DMS 273 treated with DMSO at 0.1 percent for 48 hours (cell line): ENCODE data around the gene RBM23.
"Not testable (repeated sequence)": the region's sequence is repeated elsewhere in the genome, so short reads cannot be mapped to it uniquely, and the experiment has no call there.

Source experiments
- DNase-seq: peaks from one replicate; lab custom pipeline; 2025; lab: John Stamatoyannopoulos, UW

The RBM23 gene

GRCh38 chr14:22864979-22865378 is 54.0 kb downstream of the RBM23 start:
- no peak for DNase-seq

- no peak for DNase-seq
Measured at GRCh38 chr14:22861651-22862050, 57.3 kb downstream of the RBM23 start.

DNA sequence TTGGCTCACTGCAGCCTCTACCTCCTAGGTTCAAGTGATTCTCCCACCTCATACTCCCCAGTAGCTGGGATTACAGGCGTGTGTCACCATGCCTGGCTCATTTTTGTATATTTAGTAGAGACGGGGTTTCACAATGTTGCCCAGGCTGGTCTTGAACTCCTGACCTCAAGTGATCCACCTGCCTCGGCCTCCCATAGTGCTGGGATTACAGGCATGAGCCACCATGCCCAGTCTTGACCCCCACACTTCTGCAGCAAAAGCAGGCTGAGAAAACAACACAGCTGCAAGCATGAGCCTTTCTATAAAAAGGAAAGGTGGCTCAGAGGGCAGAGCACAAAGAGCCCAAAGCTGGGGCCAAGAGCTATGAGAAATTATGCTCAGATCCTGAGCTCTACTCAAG is 58.6 kb downstream of the RBM23 start:
- DNase-seq: not testable (repeated sequence)

- DNase-seq: no peak
Measured at GRCh38 chr14:22856428-22856827, 62.5 kb downstream of the RBM23 start.

GRCh38 chr14:22854963-22855724 is 63.8 kb downstream of the RBM23 start:
- DNase-seq: no peak

- DNase-seq: not testable (repeated sequence)
Measured at GRCh38 chr14:22854296-22854695, 64.7 kb downstream of the RBM23 start.

DNA sequence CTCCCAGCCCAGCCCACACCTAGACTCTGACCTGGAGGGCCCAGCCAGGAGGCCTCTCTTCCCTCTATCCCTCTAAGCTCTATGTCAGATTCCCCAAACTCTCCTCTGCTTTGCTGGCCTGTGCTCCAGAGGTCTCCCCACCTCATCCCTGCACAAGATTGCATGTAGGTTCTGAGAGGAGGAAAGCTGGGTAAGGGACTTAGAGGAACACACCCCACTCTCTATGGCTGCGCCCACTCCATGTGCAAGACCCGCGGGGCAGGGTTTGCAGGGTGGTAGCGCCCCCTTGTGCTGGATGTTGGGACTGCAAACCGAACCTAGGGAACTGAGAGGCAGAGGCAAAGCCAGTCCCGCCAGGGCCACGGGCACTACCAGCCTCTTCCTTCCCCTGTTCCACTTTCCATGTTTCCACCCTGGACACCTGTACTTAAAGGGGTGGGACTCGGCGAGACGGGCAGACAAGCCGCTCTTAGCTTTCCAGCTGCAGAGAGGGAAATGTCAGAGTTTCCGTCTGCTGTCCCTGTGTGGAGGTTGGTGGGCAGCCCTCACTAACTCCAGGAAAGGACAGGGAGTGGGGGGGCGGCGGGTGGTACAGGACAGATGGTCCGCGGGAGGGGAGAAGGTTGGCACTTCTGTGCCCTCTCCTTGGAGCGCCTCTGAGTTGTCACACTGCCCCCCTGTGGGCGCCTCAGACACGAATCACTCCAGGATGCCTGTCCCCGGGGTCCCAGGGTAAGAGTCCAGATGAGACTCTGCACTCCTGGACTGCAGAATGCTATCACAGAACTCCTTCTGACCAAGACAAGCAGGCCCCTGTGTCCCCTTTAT is 65.8 kb downstream of the RBM23 start:
- peak; percentile 90 for DNase-seq

GRCh38 chr14:22852599-22852939 is 66.4 kb downstream of the RBM23 start:
- DNase-seq: no peak

DNA sequence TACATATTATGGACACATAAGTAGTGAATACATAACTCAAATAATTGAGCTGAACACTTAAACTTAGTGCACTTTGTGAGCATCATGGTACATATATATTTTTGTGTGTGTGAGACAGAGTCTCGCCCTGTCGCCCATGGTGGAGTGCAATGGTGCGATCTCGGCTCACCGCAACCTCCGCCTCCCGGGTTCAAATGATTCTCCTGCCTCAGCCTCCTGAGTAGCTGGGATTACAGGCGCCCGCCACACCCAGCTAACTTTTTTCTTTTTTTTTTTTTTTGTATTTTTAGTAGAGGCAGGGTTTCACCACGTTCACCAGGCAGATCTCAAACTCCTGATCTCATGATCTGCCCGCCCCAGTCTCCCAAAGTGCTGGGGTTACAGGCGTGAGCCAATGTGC is 66.8 kb downstream of the RBM23 start:
- DNase-seq: not testable (repeated sequence)

DNA sequence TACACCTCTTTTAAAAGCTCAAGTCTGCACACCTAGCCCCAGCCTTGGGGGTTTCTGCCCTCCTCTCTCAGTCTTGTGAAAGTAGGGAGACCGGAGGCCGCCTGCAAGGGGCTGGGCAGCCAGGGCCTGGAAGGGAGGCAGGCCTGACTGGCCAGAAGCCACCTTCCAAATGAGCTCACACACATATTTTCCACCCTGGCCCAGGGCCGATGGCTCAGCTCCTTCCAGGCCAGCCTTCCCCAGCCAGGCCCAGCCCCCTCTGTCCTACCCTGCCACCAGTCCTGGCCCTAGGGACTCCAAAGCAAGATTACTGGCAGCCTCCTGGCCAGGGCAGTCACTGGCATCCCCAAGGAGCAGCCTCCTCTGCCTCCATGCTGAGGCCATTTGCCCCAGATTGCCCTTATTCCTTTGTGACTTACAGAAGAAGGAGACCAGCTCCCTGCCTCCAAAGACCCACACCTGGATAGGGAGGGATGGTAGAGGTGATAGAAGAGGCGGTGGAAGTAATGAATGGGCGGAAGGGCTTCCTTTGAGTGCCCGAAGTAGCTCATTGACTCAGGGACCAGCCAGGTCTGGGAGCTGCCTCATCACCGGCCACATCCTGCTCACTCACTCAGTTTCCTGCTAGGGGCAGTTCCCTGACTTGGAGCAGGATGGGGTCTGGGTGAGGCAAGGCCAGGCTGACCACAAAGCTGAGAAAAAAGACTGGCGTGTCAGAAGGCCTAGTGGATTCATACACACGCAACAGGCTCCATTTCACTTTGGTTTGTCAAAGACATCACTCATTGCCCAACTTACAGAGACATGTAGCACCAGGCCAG is 67.8 kb downstream of the RBM23 start:
- DNase-seq: no peak

GRCh38 chr14:22849212-22849819 is 69.6 kb downstream of the RBM23 start:
- DNase-seq: no peak

- DNase-seq: no peak
Measured at GRCh38 chr14:22848351-22849164, 70.4 kb downstream of the RBM23 start.

- DNase-seq: no peak
Measured at GRCh38 chr14:22847661-22848341, 71.1 kb downstream of the RBM23 start.

DNA sequence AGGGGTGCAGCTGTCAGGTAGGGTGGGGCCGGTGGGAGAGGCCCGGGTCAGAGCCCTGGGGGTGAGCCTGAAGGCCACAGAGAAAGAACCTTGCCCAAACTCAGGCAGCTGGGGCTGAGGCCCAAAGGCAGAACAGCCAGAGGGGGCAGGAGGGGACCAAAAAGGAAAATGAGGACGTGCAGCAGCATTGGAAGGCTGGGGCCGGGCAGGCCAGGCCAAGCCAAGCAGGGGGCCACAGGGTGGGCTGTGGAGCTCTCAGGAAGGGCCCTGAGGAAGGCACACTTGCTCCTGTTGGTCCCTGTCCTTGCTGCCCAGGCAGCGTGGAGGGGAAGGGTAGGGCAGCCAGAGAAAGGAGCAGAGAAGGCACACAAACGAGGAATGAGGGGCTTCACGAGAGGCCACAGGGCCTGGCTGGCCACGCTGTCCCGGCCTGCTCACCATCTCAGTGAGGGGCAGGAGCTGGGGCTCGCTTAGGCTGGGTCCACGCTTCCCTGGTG is 72.1 kb downstream of the RBM23 start:
- no peak for DNase-seq

DNA sequence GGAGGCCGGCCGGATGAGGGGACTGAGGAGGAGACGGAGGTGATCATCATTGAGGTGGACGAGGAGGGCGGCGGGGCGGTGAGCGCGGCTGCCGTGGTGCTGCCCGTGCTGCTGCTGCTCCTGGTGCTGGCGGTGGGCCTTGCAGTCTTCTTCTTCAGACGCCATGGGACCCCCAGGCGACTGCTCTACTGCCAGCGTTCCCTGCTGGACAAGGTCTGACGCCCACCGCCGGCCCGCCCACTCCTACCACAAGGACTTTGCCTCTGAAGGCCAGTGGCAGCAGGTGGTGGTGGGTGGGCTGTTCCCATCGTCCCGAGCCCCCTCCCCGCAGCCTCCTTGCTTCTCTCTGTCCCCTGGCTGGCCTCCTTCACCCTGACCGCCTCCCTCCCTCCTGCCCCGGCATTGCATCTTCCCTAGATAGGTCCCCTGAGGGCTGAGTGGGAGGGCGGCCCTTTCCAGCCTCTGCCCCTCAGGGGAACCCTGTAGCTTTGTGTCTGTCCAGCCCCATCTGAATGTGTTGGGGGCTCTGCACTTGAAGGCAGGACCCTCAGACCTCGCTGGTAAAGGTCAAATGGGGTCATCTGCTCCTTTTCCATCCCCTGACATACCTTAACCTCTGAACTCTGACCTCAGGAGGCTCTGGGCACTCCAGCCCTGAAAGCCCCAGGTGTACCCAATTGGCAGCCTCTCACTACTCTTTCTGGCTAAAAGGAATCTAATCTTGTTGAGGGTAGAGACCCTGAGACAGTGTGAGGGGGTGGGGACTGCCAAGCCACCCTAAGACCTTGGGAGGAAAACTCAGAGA is 72.9 kb downstream of the RBM23 start:
- no peak for DNase-seq

DNA sequence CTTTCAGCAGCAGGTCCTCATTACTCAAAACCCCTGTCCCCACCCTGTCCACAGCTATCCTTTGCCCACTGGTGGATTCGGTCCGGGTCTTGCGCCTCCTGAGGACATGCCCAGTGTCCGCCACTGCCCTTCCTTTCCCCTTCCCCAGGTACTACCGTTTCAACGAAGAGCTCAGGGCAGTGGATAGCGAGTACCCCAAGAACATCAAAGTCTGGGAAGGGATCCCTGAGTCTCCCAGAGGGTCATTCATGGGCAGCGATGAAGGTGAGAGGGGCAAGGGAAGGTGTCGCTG is 73.9 kb downstream of the RBM23 start:
- no peak for DNase-seq

DNA sequence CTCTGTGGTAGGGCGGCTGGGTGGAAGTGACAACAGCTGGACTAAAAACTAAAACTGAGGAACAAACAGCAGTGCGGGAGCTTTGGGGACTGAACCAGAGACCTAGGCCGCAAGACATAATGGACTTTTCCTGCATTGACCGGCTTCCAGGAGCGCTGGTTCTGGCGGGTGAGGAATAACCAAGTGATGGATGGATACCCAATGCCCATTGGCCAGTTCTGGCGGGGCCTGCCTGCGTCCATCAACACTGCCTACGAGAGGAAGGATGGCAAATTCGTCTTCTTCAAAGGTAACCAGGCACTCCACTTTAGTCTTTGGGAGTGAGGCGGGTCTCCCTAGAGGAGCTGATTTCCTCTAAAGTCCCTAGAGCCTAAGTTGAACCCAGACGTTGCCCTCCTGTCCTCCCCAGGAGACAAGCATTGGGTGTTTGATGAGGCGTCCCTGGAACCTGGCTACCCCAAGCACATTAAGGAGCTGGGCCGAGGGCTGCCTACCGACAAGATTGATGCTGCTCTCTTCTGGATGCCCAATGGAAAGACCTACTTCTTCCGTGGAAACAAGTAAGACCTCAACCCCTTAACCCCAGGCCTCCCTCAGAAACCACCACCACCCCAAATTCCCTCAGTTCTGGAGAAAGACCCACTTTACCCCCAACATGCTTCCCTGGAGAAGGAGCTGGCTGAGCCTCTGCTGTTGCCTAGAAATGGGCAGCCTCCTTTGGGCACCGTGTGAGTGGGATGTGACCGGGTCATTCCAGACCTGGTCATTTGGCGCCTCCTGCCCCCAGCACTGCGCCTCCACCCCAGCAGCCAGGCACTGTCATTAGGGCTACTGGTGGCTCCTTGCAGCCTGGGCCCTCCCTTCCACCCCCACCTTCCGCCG is 74.5 kb downstream of the RBM23 start:
- DNase-seq: no peak
